ENCODE measurements around the gene POMC.

The POMC gene

DNA sequence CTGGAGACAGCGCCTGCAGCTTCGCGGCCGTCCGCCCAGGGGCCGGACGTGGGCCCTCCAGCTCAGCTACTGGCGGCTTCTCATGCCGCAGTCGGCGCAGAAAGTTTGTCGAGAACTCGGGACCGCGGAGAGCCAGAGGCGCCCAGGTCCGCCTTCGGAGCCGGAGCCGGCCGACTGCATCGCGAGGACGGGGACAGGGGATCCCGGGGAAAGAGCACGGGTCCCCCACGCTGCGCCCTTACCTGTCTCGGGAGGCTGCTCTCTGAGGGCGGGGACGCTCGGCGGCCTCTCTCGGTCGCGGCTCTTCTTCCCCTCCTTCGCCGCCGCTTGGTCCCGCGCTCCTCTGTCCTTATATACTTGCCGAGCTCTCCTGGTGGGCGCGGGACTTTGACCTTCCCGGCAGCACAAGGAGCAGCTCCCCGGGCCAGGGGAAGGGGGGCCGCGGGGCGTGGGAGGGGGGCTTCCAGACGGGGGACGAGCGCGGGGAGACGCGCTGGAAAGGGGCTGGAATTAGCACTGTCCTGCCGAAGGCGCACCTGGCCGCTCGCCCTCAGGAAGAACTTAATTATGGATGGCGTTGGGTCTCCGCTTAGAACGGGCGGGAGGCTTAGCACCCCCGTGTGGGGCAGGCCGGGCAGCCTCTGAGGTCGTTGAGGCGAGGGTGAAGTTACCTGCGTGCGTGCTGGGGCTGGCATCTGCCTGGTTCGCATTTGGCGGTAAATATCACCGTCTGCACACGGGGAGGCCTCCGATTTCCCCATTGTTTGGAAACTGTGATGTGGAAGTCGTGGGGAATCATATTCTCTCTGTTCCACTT is at the start of gene POMC:
Gene POMC (minus strand): TSS at position 325 of the 817 bp plus-strand sequence. CDS start 3,808 bp downstream, outside the sequence.
- H3K27ac ChIP-seq (ENCODE audit: low read length) = no peak within 1 kb of the TSS
- no peak for TF ChIP-seq EZH2phosphoT487 (IDR thresholded peaks at IDR 0.05; ENCODE audit: low read depth)
- TF ChIP-seq, protein P1, sequence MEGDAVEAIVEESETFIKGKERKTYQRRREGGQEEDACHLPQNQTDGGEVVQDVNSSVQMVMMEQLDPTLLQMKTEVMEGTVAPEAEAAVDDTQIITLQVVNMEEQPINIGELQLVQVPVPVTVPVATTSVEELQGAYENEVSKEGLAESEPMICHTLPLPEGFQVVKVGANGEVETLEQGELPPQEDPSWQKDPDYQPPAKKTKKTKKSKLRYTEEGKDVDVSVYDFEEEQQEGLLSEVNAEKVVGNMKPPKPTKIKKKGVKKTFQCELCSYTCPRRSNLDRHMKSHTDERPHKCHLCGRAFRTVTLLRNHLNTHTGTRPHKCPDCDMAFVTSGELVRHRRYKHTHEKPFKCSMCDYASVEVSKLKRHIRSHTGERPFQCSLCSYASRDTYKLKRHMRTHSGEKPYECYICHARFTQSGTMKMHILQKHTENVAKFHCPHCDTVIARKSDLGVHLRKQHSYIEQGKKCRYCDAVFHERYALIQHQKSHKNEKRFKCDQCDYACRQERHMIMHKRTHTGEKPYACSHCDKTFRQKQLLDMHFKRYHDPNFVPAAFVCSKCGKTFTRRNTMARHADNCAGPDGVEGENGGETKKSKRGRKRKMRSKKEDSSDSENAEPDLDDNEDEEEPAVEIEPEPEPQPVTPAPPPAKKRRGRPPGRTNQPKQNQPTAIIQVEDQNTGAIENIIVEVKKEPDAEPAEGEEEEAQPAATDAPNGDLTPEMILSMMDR (IDR thresholded peaks at IDR 0.05; ENCODE audit: low read depth, low read length) = no peak

DNA sequence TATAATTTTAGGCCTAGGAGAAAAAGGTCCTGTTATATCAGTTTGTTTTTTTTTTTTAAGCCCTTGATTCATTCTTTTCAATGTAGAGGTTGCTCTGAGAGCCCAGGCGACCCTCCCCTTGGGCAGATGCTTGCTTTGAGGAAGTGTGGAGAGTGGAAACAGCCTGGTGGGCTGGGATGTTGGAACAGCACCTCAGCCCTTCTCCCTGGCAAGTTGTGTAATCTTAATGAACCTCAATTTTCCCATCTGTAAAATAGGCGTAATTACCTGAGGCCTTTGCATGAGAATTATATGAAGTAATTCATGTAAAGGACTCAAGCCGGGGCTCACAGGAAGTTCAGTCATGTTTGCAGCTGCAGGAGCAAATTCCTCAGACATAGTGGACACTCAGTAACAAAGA is 49.7 kb upstream of the POMC start:
- H2AFZ ChIP-seq (ENCODE audit: low read depth, low read length) = no peak overlapping the region
- H3K9me3 ChIP-seq (ENCODE audit: insufficient read depth, low read length) = no peaks in the 10 kb centered on the region
- TF ChIP-seq, protein P1 (IDR thresholded peaks at IDR 0.05; ENCODE audit: low read depth, low read length) = no peak
- no peak for TF ChIP-seq EZH2phosphoT487 (IDR thresholded peaks at IDR 0.05; ENCODE audit: low read depth)

More for the DNA sequence above, at the start of gene POMC:
- peaks cover 17% of the 10 kb centered on the region for H3K4me1 ChIP-seq (ENCODE audit: low read length)
- H3K79me2 ChIP-seq (ENCODE audit: low read length) = no peaks in the 10 kb centered on the region
- no peak within 1 kb of the TSS for H3K9ac ChIP-seq (ENCODE audit: low read length)
- H3K36me3 ChIP-seq (replicated peaks; ENCODE audit: low read depth, low read length) = no peaks in the 10 kb centered on the region
- no peak within 1 kb of the TSS for H3K4me3 ChIP-seq (ENCODE audit: low read length)
- no peak within 1 kb of the TSS for H3K4me2 ChIP-seq (ENCODE audit: low read length)
- no peak within 1 kb of the TSS for H2AFZ ChIP-seq (ENCODE audit: low read depth, low read length)
- peaks cover 46% of the 10 kb centered on the region for H3K27me3 ChIP-seq (ENCODE audit: low read depth, low read length)
- no peaks in the 10 kb centered on the region for H4K20me1 ChIP-seq (ENCODE audit: insufficient read depth, low read length)
- H3K9me3 ChIP-seq (ENCODE audit: insufficient read depth, low read length) = no peaks in the 10 kb centered on the region

DNA sequence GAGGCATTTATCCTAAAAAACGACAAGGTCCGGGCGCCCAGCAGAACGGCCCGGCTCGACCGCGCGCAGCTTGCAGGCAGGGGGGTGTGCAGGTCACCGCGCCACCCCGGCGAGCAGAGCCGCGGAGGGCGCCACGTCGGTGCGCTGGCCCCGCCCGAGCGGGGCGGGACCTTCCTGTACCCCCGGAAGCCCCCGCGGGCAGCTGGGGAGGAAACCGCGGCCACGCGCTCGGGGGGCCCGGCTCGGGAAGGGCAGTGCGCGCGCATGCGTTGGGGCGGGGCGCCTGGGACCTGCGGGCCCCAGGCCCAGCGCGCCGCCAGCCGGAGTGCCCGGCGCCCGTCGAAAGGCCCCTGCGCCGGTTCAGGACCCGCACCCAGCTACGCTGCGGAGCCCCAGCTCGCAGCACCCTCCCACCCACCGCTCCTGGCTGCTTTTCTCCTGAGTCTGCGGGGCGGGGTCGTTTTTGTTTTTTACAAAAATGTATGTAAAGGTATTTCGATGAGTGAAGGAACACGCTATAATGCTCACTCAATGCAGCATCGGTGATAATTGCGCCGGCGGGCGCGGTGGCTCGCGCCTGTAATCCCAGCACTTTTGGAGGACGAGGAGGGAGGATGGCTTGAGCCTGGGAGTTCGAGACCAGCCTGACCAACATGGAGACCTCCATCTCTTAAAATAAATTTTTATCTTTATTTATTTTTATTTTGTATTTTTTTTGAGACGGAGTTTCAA is 47.7 kb upstream of the POMC start:
- Histone ChIP-seq H3K79me2 (ENCODE audit: low read length) (no peaks in the 10 kb centered on the region), H3K4me3 (ENCODE audit: low read length) (peak overlapping the region; percentile 87), H4K20me1 (ENCODE audit: insufficient read depth, low read length) (no peaks in the 10 kb centered on the region), H3K27ac (ENCODE audit: low read length) (no peak overlapping the region), H3K36me3 (replicated peaks; ENCODE audit: low read depth, low read length) (no peaks in the 10 kb centered on the region), H3K9ac (ENCODE audit: low read length) (peak overlapping the region; percentile 70), H3K9me3 (ENCODE audit: insufficient read depth, low read length) (no peaks in the 10 kb centered on the region), H3K4me2 (ENCODE audit: low read length) (peak overlapping the region; percentile 87), H2AFZ (ENCODE audit: low read depth, low read length) (0 out of 2 replicates have a peak overlapping the region, but pooled peaks have one; percentile 74), H3K27me3 (ENCODE audit: low read depth, low read length) (peaks cover 36% of the 10 kb centered on the region), H3K4me1 (ENCODE audit: low read length) (peaks cover 4% of the 10 kb centered on the region; the same call in 1 of the 2 replicates)
- no peak for TF ChIP-seq EZH2phosphoT487 (IDR thresholded peaks at IDR 0.05; ENCODE audit: low read depth)
- TF ChIP-seq, protein P1 (IDR thresholded peaks at IDR 0.05; ENCODE audit: low read depth, low read length) = no peak

More for the DNA sequence above, 49.7 kb upstream of the POMC start:
- Histone ChIP-seq H4K20me1 (ENCODE audit: insufficient read depth, low read length) (no peaks in the 10 kb centered on the region), H3K36me3 (replicated peaks; ENCODE audit: low read depth, low read length) (no peaks in the 10 kb centered on the region), H3K9ac (ENCODE audit: low read length) (no peak overlapping the region), H3K4me1 (ENCODE audit: low read length) (no peaks in the 10 kb centered on the region), H3K79me2 (ENCODE audit: low read length) (no peaks in the 10 kb centered on the region), H3K4me3 (ENCODE audit: low read length) (no peak overlapping the region), H3K27ac (ENCODE audit: low read length) (no peak overlapping the region), H3K27me3 (ENCODE audit: low read depth, low read length) (peaks cover 23% of the 10 kb centered on the region; the same call in 1 of the 2 replicates), H3K4me2 (ENCODE audit: low read length) (no peak overlapping the region)

DNA sequence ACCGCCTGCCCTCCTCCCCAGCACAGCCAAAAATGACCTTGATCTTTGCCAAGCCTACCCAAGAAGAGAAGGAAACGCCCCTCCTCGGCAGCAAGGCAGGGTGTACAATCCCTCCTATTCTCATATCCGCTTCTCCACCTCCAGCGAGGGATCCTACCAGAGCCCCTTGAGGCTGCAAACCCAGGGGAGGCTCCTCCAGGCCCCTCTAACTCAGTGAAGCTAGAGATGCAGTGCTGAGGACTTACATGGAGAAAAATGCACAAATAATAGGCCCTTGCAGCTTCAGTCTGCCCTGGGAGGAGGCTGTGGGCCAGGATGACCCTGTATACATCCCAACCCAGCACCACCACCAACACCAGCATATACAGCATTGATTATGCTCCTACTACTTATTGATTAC is 46.9 kb upstream of the POMC start:
- Histone ChIP-seq H3K4me2 (ENCODE audit: low read length) (peak overlapping the region; percentile 87), H3K27me3 (ENCODE audit: low read depth, low read length) (peaks cover 33% of the 10 kb centered on the region), H3K9ac (ENCODE audit: low read length) (no peak overlapping the region), H3K9me3 (ENCODE audit: insufficient read depth, low read length) (no peaks in the 10 kb centered on the region), H3K79me2 (ENCODE audit: low read length) (no peaks in the 10 kb centered on the region), H3K27ac (ENCODE audit: low read length) (no peak overlapping the region), H4K20me1 (ENCODE audit: insufficient read depth, low read length) (no peaks in the 10 kb centered on the region), H2AFZ (ENCODE audit: low read depth, low read length) (no peak overlapping the region), H3K36me3 (replicated peaks; ENCODE audit: low read depth, low read length) (no peaks in the 10 kb centered on the region), H3K4me1 (ENCODE audit: low read length) (peaks cover 12% of the 10 kb centered on the region; the same call in 1 of the 2 replicates), H3K4me3 (ENCODE audit: low read length) (peak overlapping the region; percentile 87)
- no peak for TF ChIP-seq EZH2phosphoT487 (IDR thresholded peaks at IDR 0.05; ENCODE audit: low read depth)
- TF ChIP-seq, protein P1 (IDR thresholded peaks at IDR 0.05; ENCODE audit: low read depth, low read length) = no peak
